ENCODE results near the gene LRRC3C.

LRRC3C gene

DNA sequence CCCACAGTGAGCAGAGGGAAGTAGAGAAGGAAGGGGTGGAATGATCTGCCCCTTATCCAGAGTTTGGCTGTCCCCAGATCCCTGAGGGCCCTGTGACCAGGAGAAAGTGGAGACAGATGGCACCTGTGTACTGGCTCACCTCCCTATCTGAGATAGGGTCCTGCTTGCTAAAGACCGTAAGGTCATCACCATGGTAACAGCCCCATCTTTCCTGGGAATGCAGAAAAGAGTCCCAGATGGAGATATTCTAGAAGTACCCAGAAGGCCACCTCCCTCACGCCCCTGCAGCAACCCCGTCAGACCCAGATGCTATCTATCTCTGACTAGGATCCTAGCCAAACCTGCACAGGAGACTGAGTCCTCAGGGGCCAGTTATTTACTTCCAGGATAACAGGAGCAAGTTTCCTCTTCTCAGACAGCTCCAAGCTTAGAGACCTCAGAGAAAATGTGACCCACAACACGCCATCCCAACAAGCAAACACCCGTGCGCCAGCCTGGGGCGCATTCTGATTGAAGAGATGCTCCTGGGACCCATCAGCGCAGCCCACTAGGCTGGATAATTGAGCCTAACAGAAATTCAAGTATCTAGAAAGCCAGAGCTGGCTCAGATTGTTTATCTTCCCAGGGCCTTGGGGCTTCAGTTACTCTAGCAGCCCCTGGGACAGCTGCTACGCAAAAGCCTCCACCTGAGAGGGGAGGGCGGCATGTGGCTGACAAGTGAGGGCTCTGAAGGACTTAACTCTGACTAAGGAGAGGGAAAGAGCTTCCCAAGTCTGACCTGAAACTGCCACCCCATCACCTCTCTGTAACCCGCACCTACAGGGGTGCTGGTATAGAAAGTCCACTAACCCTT lies 2.0 kb upstream of the LRRC3C start:
- TF ChIP-seq, protein P1, sequence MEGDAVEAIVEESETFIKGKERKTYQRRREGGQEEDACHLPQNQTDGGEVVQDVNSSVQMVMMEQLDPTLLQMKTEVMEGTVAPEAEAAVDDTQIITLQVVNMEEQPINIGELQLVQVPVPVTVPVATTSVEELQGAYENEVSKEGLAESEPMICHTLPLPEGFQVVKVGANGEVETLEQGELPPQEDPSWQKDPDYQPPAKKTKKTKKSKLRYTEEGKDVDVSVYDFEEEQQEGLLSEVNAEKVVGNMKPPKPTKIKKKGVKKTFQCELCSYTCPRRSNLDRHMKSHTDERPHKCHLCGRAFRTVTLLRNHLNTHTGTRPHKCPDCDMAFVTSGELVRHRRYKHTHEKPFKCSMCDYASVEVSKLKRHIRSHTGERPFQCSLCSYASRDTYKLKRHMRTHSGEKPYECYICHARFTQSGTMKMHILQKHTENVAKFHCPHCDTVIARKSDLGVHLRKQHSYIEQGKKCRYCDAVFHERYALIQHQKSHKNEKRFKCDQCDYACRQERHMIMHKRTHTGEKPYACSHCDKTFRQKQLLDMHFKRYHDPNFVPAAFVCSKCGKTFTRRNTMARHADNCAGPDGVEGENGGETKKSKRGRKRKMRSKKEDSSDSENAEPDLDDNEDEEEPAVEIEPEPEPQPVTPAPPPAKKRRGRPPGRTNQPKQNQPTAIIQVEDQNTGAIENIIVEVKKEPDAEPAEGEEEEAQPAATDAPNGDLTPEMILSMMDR (IDR thresholded peaks at IDR 0.05; ENCODE audit: extremely low read depth, missing control alignments) = no peak
- DNase-seq (ENCODE audit: low spot score) = no peak

DNA sequence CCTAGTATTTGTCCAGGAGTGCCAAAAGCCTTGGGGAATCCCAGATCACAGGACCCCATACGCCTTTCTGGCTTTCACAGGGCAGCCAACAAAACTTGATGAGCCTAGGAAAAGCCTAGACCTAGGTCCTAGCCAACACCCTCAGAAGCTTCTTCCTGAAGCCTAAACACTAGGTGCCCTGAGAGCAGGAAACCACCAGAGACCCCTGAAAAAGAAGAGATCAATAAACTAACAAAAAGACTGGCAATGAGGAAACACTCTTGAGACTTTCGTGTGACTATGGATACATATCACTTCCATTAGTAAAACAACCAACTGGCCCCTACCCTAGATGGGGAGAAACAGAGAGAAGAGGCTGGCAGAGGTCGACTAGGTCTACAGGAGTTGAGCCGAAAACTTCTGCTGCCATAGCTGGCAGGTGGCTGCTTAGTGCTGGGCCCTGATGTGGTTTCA lies 1.4 kb upstream of the LRRC3C start:
- TF ChIP-seq, protein P1 (IDR thresholded peaks at IDR 0.05; ENCODE audit: extremely low read depth, missing control alignments) = no peak
- no peak for DNase-seq (ENCODE audit: low spot score)

DNA sequence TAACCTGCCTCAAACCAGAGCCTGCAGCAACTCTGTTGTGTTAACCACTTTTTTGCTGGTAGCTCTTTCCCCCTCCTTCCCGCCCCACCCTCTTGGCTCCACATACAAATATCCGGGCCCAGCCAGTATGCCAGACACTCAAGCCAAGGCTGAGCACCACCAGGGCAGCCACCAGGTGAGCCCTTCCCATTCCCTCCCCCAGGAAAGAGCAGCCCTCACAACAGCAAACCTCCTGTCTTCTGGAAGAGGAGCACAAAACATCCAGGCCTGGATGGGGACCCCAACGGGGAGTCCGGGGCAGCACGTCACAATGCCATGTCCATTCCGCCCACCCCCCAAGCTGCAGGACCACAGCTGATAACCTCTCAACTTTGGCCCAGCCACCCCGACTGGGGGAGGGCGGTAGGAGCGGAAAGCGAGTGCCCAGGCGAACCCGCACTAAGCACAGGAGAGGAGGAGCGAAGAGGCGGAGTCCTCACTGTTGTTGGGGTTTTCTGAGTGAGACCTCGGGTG lies 888 bp upstream of the LRRC3C start:
- TF ChIP-seq, protein P1 (IDR thresholded peaks at IDR 0.05; ENCODE audit: extremely low read depth, missing control alignments) = no peak
- DNase-seq (ENCODE audit: low spot score) = peak; percentile 59

DNA sequence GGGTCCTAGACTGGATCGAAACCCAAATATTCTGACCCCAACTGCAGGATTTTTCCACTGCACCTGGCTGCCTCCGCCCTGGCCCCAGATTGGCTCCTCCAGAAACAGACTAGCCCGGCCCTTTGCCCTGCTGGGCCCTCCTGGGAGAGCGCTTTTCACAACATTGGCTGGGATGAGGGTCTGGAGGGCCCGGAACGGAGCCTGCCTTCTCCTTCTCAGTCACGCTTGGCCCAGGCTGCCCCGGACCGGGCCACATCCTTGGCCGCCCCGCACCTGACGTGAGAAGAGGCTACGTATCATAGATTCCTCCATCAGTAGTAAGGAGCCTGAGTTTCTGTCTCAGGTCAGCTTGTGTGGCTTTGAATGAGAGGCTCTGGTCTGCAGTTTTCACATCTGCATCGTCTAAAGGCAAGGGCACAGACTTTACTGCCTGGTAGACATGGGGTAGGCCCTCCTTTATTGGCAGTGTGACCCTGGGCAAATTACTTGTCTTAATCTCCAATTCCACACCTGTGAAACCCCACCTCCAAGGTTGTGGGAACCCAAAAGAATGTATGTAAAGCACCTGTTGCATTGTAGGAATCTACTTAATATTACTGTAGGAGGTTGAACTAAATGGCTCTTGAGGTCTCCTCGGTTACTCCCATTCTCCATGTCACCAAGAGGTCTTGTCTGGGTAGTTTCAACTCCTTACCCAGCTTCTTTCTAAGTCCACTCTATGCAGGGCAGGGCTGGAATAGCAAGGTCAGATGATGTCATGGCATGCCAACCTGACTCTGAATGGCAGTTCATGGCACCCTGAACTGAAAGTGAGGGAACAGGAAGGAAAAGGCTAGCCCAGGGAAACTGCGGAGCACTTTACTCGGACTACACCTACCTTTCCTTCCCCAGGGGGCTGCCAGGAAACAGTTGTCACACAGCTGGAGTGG lies 661 bp downstream of the LRRC3C start:
- peak; percentile 25 for DNase-seq (ENCODE audit: low spot score)
- TF ChIP-seq, protein P1 (IDR thresholded peaks at IDR 0.05; ENCODE audit: extremely low read depth, missing control alignments) = no peak

DNA sequence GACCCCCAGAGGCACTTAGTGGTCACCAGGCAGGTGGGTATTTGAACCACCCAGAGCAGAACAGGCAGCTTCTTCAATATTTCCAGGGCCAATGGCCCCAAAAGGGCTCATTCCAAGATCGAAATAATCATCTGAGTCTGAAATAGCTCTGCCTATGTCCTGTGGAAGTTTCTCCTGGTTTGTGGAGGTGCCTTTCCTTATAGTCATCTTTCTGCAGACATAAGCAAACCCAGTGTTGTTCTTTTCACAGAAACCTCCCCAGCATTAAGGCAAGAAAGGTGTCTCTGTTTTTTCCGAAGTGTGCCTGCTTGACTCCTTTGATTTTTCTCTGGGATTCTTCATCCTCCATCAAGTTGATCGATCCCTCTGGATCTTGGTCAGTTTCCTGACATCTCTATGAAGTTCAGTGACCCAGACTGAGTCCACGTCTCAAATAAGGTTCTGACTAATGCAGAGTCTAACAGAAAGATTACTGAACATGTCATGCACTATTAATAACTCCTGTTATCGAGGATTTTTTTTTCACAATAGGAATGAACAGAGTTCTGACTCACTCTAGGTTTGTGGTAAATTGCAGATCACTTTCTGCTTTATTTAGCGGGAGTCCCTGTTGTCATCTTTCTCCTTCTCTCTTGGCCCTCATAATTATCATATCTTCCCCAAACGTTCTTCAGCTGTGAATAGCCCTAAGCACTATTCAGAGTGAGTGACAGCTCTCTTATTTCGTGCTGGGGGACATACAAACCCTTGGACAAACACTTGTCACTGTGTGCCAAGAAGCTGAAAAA lies 1.5 kb downstream of the LRRC3C start:
- TF ChIP-seq, protein P1 (IDR thresholded peaks at IDR 0.05; ENCODE audit: extremely low read depth, missing control alignments) = no peak
- DNase-seq (ENCODE audit: low spot score) = peak; percentile 54

DNA sequence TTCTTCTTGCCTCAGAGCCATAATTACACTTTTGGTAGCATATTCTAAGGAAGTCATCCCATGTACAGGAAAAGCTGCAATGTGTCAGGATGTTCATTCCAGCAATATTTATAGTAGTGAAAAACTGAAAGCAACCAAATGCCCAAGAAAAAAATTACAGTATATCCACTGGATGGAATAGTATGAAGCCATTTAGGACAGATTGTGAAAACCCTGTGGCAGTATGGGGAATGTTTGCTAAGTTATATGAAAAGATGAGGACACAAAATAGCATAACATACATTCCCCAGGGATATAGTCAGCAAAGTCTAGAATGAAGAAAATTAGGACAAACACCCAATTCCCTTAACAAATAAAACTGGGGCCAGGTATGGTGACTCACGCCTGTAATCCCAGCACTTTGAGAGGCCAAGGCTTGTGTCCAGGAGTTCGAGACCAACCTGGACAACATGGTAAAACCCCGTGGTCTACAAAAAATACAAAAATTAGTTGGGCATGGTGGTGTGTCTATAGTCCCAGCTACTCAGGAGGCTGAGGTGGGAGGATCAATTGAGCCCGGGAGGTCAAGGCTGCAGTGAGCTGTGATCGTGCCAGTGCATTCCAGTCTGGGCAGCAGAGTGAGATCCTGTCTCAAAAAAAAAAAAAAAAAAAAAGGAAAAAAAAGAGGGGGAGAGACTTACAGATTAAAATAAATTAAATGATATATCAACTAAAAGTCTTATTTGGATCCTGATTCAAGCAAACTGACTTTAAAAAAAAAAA lies 2.3 kb downstream of the LRRC3C start:
- no peak for DNase-seq (ENCODE audit: low spot score)
- TF ChIP-seq, protein P1 (IDR thresholded peaks at IDR 0.05; ENCODE audit: extremely low read depth, missing control alignments) = no peak
